GM12878 (cell line): Measurements from ENCODE around the gene MEIS2. TPM values are rescaled to one million over a fixed set of nuclear protein-coding genes. Genes with fewer than 3 reads are reported as not detected.

Experiments
- ATAC-seq: fragments of 200-7000 bp; cut with Tn5 transposase; 3 replicates; pipeline ENCODE4 v1.9.1; 2020; ENCODE audit warnings: mild to moderate bottlenecking, moderate library complexity
- BruUV-seq: library from RNA; stranded (reverse); fragments of 400-500 nt; replicated peaks from 2 replicates; lab custom pipeline; 2021; lab: Mats Ljungman, UMichigan
- CTCF ChIA-PET: fragments of 300-600 bp; sonication (Branson Sonifier 250); formaldehyde crosslinking; extraction: SDS; loops from one replicate; lab custom pipeline; 2021; ENCODE audit warnings: inconsistent platforms; lab: Yijun Ruan, JAX
- POLR2A ChIA-PET: fragments of 350-600 bp; formaldehyde crosslinking; extraction: SDS; loops from one replicate; lab custom pipeline; 2021; ENCODE audit warnings: inconsistent platforms; lab: Charles Lee
- RAD21 ChIA-PET: fragments of 300-600 bp; sonication (Branson Sonifier 250); formaldehyde crosslinking; loops from one replicate; lab custom pipeline; 2023; ENCODE audit warnings: antibody characterized with exemption; ENCODE audit not compliant: unreplicated experiment; lab: Charles Lee
- SMC1A ChIA-PET: fragments of 300-600 bp; sonication (Branson Sonifier 250); formaldehyde crosslinking; loops from one replicate; lab custom pipeline; 2023; ENCODE audit not compliant: unreplicated experiment, uncharacterized antibody; lab: Charles Lee
- DNase-seq: peaks from one replicate; pipeline ENCODE4 v3.0.0-alpha.2; 2011; ENCODE audit warnings: low read depth, low spot score
- FAIRE-seq: peaks from 3 replicates; lab custom pipeline; 2011; peaks lifted over from hg19 to GRCh38; lab: Jason Lieb, UNC
- H2AFZ ChIP-seq: 2 replicates; pipeline ENCODE4 v1.6.0; 2011; ENCODE audit warnings: low read depth, low read length, control low read depth; ENCODE audit not compliant: control insufficient read depth
- H3K27ac ChIP-seq: 2 replicates; pipeline ENCODE4 v1.5.1; 2011; ENCODE audit warnings: control low read depth; ENCODE audit not compliant: control insufficient read depth, insufficient read depth
- H3K27me3 ChIP-seq, 2 experiments: replicated peaks in 1 of 2; 2 replicates each; pipeline versions ENCODE4 v1.6.0 to v1.6.1; 2011; ENCODE audit warnings: low read length in 1 of 2; ENCODE audit not compliant: control insufficient read depth in 2 of 2, insufficient read depth in 2 of 2
- H3K36me3 ChIP-seq, 2 experiments: 2 replicates each; pipeline ENCODE4 v1.5.1; 2011; ENCODE audit warnings: low read length in 1 of 2; ENCODE audit not compliant: control insufficient read depth in 2 of 2, insufficient read depth in 2 of 2
- H3K4me1 ChIP-seq: 2 replicates; pipeline ENCODE4 v1.6.1; 2011; ENCODE audit warnings: mild to moderate bottlenecking, low read length, moderate library complexity, mixed read lengths; ENCODE audit not compliant: control insufficient read depth, insufficient read depth
- H3K4me2 ChIP-seq: 2 replicates; pipeline ENCODE4 v1.6.0; 2011; ENCODE audit warnings: control low read depth; ENCODE audit not compliant: control insufficient read depth, insufficient read depth
- H3K4me3 ChIP-seq: fragments of 200-600 bp; sonication (generic); 2 replicates; pipeline ENCODE4 v1.5.1; 2016
- H3K79me2 ChIP-seq: 2 replicates; pipeline ENCODE4 v1.6.0; 2011; ENCODE audit warnings: low read length; ENCODE audit not compliant: control insufficient read depth, insufficient read depth
- H3K9ac ChIP-seq: 2 replicates; pipeline ENCODE4 v1.8.0; 2011; ENCODE audit warnings: low read length, control low read depth, mixed read lengths; ENCODE audit not compliant: control insufficient read depth, insufficient read depth
- H3K9me3 ChIP-seq: replicated peaks from 3 replicates; pipeline ENCODE4 v1.5.1; 2011; ENCODE audit warnings: mild to moderate bottlenecking, low read length; ENCODE audit not compliant: control insufficient read depth, insufficient read depth
- H4K20me1 ChIP-seq: 2 replicates; pipeline ENCODE4 v1.6.0; 2011; ENCODE audit not compliant: control insufficient read depth, insufficient read depth
- EZH2 ChIP-seq: IDR thresholded peaks from 2 replicates; pipeline ENCODE4 v1.6.1; 2012; ENCODE audit warnings: low read depth, mild to moderate bottlenecking, control low read depth, inconsistent platforms, low read length, borderline replicate concordance; ENCODE audit not compliant: control insufficient read depth
- FOXM1 ChIP-seq: IDR thresholded peaks from 2 replicates; pipeline ENCODE4 v1.6.1; 2012; ENCODE audit warnings: low read depth, mild to moderate bottlenecking, inconsistent platforms, low read length, moderate library complexity
- GABPA ChIP-seq: IDR thresholded peaks from 2 replicates; pipeline ENCODE4 v1.6.1; 2014; ENCODE audit warnings: antibody characterized with exemption, low read depth, mild to moderate bottlenecking, inconsistent platforms
- JUNB ChIP-seq: IDR thresholded peaks from 2 replicates; pipeline ENCODE4 v1.6.1; 2016; ENCODE audit warnings: antibody characterized with exemption, mild to moderate bottlenecking
- MTA3 ChIP-seq: IDR thresholded peaks from 2 replicates; pipeline ENCODE4 v1.6.1; 2012; ENCODE audit warnings: low read length, inconsistent platforms, borderline replicate concordance
- PAX8 ChIP-seq: fragments of 450-650 bp; IDR thresholded peaks from 2 replicates; pipeline ENCODE4 v1.6.1; 2017; ENCODE audit warnings: mild to moderate bottlenecking, moderate library complexity
- RUNX3 ChIP-seq: IDR thresholded peaks from 2 replicates; pipeline ENCODE4 v1.6.1; 2012; ENCODE audit warnings: low read length, inconsistent platforms
- SIN3A ChIP-seq: IDR thresholded peaks from 2 replicates; pipeline ENCODE4 v1.6.1; 2012; ENCODE audit warnings: low read depth, low read length, improper control_type of control experiment
- WGBS: methylation state at CpG from one replicate; pipeline ENCODE4 v1.1.6; 2016; ENCODE audit warnings: low lambda C conversion rate; ENCODE audit not compliant: insufficient replicate concordance, insufficient coverage; ENCODE audit errors: missing lambda C conversion rate; 5-methylcytosine and 5-hydroxymethylcytosine counted together
- in situ Hi-C: fragments of 300-500 bp; cut with MboI; formaldehyde crosslinking; loops from 9 replicates; pipeline ENCODE4 v1.14.3; 2018; ENCODE audit warnings: mixed read lengths
- intact Hi-C: fragments of 100-400 bp; cut with micrococcal nuclease; formaldehyde crosslinking; loops from one replicate; pipeline ENCODE4 v1.14.2; 2022; ENCODE audit not compliant: unreplicated experiment
- polyA plus RNA-seq, 11 experiments: library from polyadenylated mRNA; depleted of rRNA in 4 of 11; unstranded in 6 of 11; stranded (reverse) in 5 of 11; fragments of >200 nt; fragmentation: Nextera tagmentation in 4 of 11; fragmentation: Illumina TruSeq in 1 of 11; extraction: Ambion mirVana in 4 of 11; extraction: Trizol in 1 of 11; gene quantifications; 1 replicate in 1 of 11; 2 replicates in 10 of 11; pipeline versions ENCODE4 v1.2.1 to v1.2.3, GENCODE V29; 2011 to 2016; ENCODE audit warnings: inconsistent platforms in 2 of 11, missing spikeins in 2 of 11, low read depth in 1 of 11
- total RNA-seq, 4 experiments: library from RNA; depleted of rRNA in 3 of 4; stranded (reverse); fragments of >200 nt in 3 of 4; fragmentation: Illumina TruSeq in 1 of 4; extraction: Trizol in 1 of 4; gene quantifications; 2 replicates each; pipeline versions ENCODE4 v1.2.1 to v1.2.3, GENCODE V29; 2013 to 2021
- TF ChIP-seq, protein P1 (sequence below): fragments of 450-650 bp; formaldehyde crosslinking; IDR thresholded peaks from 2 replicates; pipeline ENCODE4 v1.5.0; 2022; ENCODE audit warnings: mild to moderate bottlenecking, missing genetic modification characterization
- TF ChIP-seq, protein P2 (sequence below): IDR thresholded peaks from 2 replicates; pipeline ENCODE4 v1.6.1; 2012; ENCODE audit warnings: improper control_type of control experiment, low read depth, low read length; ENCODE audit not compliant: insufficient replicate concordance
- TF ChIP-seq, protein P3 (sequence below): fragments of 450-650 bp; IDR thresholded peaks from 2 replicates; pipeline ENCODE4 v1.6.1; 2016; ENCODE audit warnings: mild to moderate bottlenecking
- TF ChIP-seq, protein P4 (sequence below): IDR thresholded peaks from 2 replicates; pipeline ENCODE4 v1.6.1; 2011; ENCODE audit warnings: low read depth, mild to moderate bottlenecking, low read length, moderate library complexity, borderline replicate concordance; ENCODE audit errors: extremely low read depth

The MEIS2 gene
- total and polyA plus RNA-seq, 10 of the 15 experiments (the other 5 are each of a cell fraction or from before 2014, with no cell fraction given): 9.2 to 54.0 (median 20.4) TPM

DNA sequence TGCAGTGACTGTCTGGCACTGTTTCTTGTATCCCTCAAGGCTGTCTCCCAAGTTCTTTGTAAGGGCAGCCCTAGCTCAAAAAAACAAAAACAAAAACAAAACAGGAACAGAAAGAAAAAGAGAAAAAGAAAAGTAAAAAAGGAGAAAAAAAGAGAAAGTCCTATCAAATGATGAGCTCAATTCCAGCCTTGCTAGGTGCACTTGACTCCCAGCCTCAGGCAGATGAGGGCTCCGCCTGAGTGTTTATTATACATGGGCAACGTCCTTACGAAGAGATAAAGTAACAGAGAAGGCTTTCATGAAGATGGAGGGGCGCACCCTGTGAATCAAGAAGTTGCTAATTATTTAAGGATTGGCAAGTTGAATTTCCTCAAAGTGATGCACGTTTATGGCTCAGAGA, 175.3 kb downstream of the MEIS2 start:
- H3K4me1 ChIP-seq: no peaks in the 10 kb centered on the region
- H3K4me3 ChIP-seq: no peak overlapping the region
- in situ Hi-C loops: no loop called here
- no peaks in the 10 kb centered on the region for H4K20me1 ChIP-seq
- no peak for ATAC-seq
- H3K9ac ChIP-seq: no peak overlapping the region
- ChIA-PET CTCF (no interaction called here), POLR2A (interaction anchor here (1.3 to 1.5 kb wide), 2 partner anchors 10 to 22 kb away, joined by 3 to 6 read pairs; no protein-coding TSS in a partner anchor), SMC1A (interaction anchor here (0.7 to 1.0 kb wide), 2 partner anchors 12 to 48 kb away, joined by 3 read pairs; no protein-coding TSS in a partner anchor), RAD21 (interaction anchor here (0.6 kb wide), 1 partner anchor 70 kb away, joined by 3 read pairs; no protein-coding TSS in a partner anchor)
- H3K79me2 ChIP-seq: no peaks in the 10 kb centered on the region
- no peak for DNase-seq
- FAIRE-seq: no peak
- H3K27me3 ChIP-seq: no peaks in the 10 kb centered on the region
- BruUV-seq: no TSS peak
- no peak overlapping the region for H3K27ac ChIP-seq
- no peak overlapping the region for H3K4me2 ChIP-seq
- TF ChIP-seq, protein P1, sequence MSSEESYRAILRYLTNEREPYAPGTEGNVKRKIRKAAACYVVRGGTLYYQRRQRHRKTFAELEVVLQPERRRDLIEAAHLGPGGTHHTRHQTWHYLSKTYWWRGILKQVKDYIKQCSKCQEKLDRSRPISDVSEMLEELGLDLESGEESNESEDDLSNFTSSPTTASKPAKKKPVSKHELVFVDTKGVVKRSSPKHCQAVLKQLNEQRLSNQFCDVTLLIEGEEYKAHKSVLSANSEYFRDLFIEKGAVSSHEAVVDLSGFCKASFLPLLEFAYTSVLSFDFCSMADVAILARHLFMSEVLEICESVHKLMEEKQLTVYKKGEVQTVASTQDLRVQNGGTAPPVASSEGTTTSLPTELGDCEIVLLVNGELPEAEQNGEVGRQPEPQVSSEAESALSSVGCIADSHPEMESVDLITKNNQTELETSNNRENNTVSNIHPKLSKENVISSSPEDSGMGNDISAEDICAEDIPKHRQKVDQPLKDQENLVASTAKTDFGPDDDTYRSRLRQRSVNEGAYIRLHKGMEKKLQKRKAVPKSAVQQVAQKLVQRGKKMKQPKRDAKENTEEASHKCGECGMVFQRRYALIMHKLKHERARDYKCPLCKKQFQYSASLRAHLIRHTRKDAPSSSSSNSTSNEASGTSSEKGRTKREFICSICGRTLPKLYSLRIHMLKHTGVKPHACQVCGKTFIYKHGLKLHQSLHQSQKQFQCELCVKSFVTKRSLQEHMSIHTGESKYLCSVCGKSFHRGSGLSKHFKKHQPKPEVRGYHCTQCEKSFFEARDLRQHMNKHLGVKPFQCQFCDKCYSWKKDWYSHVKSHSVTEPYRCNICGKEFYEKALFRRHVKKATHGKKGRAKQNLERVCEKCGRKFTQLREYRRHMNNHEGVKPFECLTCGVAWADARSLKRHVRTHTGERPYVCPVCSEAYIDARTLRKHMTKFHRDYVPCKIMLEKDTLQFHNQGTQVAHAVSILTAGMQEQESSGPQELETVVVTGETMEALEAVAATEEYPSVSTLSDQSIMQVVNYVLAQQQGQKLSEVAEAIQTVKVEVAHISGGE (CRISPR knock-in tag): no peak
- TF ChIP-seq, protein P2, sequence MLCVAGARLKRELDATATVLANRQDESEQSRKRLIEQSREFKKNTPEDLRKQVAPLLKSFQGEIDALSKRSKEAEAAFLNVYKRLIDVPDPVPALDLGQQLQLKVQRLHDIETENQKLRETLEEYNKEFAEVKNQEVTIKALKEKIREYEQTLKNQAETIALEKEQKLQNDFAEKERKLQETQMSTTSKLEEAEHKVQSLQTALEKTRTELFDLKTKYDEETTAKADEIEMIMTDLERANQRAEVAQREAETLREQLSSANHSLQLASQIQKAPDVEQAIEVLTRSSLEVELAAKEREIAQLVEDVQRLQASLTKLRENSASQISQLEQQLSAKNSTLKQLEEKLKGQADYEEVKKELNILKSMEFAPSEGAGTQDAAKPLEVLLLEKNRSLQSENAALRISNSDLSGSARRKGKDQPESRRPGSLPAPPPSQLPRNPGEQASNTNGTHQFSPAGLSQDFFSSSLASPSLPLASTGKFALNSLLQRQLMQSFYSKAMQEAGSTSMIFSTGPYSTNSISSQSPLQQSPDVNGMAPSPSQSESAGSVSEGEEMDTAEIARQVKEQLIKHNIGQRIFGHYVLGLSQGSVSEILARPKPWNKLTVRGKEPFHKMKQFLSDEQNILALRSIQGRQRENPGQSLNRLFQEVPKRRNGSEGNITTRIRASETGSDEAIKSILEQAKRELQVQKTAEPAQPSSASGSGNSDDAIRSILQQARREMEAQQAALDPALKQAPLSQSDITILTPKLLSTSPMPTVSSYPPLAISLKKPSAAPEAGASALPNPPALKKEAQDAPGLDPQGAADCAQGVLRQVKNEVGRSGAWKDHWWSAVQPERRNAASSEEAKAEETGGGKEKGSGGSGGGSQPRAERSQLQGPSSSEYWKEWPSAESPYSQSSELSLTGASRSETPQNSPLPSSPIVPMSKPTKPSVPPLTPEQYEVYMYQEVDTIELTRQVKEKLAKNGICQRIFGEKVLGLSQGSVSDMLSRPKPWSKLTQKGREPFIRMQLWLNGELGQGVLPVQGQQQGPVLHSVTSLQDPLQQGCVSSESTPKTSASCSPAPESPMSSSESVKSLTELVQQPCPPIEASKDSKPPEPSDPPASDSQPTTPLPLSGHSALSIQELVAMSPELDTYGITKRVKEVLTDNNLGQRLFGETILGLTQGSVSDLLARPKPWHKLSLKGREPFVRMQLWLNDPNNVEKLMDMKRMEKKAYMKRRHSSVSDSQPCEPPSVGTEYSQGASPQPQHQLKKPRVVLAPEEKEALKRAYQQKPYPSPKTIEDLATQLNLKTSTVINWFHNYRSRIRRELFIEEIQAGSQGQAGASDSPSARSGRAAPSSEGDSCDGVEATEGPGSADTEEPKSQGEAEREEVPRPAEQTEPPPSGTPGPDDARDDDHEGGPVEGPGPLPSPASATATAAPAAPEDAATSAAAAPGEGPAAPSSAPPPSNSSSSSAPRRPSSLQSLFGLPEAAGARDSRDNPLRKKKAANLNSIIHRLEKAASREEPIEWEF: no peak
- TF ChIP-seq JUNB (no peak), FOXM1 (no peak), EZH2 (no peak), GABPA (no peak), MTA3 (no peak), PAX8 (no peak), SIN3A (no peak), RUNX3 (no peak)
- TF ChIP-seq, protein P3, sequence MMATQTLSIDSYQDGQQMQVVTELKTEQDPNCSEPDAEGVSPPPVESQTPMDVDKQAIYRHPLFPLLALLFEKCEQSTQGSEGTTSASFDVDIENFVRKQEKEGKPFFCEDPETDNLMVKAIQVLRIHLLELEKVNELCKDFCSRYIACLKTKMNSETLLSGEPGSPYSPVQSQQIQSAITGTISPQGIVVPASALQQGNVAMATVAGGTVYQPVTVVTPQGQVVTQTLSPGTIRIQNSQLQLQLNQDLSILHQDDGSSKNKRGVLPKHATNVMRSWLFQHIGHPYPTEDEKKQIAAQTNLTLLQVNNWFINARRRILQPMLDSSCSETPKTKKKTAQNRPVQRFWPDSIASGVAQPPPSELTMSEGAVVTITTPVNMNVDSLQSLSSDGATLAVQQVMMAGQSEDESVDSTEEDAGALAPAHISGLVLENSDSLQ: no peak
- TF ChIP-seq, protein P4, sequence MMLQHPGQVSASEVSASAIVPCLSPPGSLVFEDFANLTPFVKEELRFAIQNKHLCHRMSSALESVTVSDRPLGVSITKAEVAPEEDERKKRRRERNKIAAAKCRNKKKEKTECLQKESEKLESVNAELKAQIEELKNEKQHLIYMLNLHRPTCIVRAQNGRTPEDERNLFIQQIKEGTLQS: no peak
- intact Hi-C loops: no loop called here
- no peaks in the 10 kb centered on the region for H3K36me3 ChIP-seq
- H2AFZ ChIP-seq: no peak overlapping the region
- WGBS: 49% methylated on average over 5 of the region's 5 CpGs
- H3K9me3 ChIP-seq: no peaks in the 10 kb centered on the region
